ENCODE results near the gene SFMBT2. TPM values are rescaled to one million over a fixed set of nuclear protein-coding genes. Genes with fewer than 3 reads are reported as not detected.

Gene SFMBT2
- total RNA-seq, 2 experiments from 2014 or later: 23.8 to 27.6 TPM

GRCh38 chr10:7362471-7362870, 48.4 kb downstream of the SFMBT2 start:
- intact Hi-C loops (cut with micrococcal nuclease): no loop called here
- no peak for TF ChIP-seq CTCF (IDR thresholded peaks at IDR 0.05)
- peaks cover 20% of the 10 kb centered on the region for H3K9me3 Mint-ChIP-seq
- DNase-seq: no peak
- ChIA-PET POLR2A (no interaction called here), CTCF (no interaction called here)
- no peak for ATAC-seq
- H3K36me3 Mint-ChIP-seq (ENCODE audit: low read depth): peaks cover 85% of the 10 kb centered on the region
- no peaks in the 10 kb centered on the region for H3K27me3 Mint-ChIP-seq
- no peak overlapping the region for H3K4me3 Mint-ChIP-seq
- H3K4me1 Mint-ChIP-seq (ENCODE audit: low read depth): peaks cover 22% of the 10 kb centered on the region
- no peak overlapping the region for H3K27ac Mint-ChIP-seq

GRCh38 chr10:7361316-7361715, 49.5 kb downstream of the SFMBT2 start:
- Mint-ChIP-seq H3K4me3 (no peak overlapping the region), H3K36me3 (ENCODE audit: low read depth) (peaks cover 84% of the 10 kb centered on the region), H3K27ac (no peak overlapping the region), H3K4me1 (ENCODE audit: low read depth) (peaks cover 30% of the 10 kb centered on the region), H3K27me3 (no peaks in the 10 kb centered on the region), H3K9me3 (peaks cover 20% of the 10 kb centered on the region)
- ChIA-PET CTCF (interaction anchor here (0.7 kb wide), 1 partner anchor 138 kb away, joined by 3 read pairs; no protein-coding TSS in a partner anchor), POLR2A (no interaction called here)
- TF ChIP-seq CTCF (IDR thresholded peaks at IDR 0.05): no peak
- DNase-seq (no peak), ATAC-seq (no peak)
- intact Hi-C loops (cut with micrococcal nuclease): no loop called here

- CTCF ChIA-PET: no interaction called here
- POLR2A ChIA-PET: no interaction called here
- TF ChIP-seq CTCF (IDR thresholded peaks at IDR 0.05): no peak
- Mint-ChIP-seq H3K4me1 (ENCODE audit: low read depth) (peaks cover 25% of the 10 kb centered on the region), H3K36me3 (ENCODE audit: low read depth) (peaks cover 76% of the 10 kb centered on the region), H3K9me3 (peaks cover 20% of the 10 kb centered on the region), H3K27me3 (no peaks in the 10 kb centered on the region), H3K4me3 (no peak overlapping the region), H3K27ac (no peak overlapping the region)
- intact Hi-C loops (cut with micrococcal nuclease): no loop called here
- no peak for ATAC-seq
- DNase-seq: no peak
Observed at GRCh38 chr10:7359954-7360353, 50.9 kb downstream of the SFMBT2 start.

GRCh38 chr10:7359356-7359755, 51.5 kb downstream of the SFMBT2 start:
- no peak for ATAC-seq
- Mint-ChIP-seq H3K27me3 (no peaks in the 10 kb centered on the region), H3K4me3 (no peak overlapping the region), H3K27ac (no peak overlapping the region), H3K9me3 (peaks cover 20% of the 10 kb centered on the region), H3K4me1 (ENCODE audit: low read depth) (peaks cover 24% of the 10 kb centered on the region), H3K36me3 (ENCODE audit: low read depth) (peaks cover 70% of the 10 kb centered on the region)
- intact Hi-C loops (cut with micrococcal nuclease): no loop called here
- POLR2A ChIA-PET: no interaction called here
- CTCF ChIA-PET: no interaction called here
- no peak for DNase-seq
- no peak for TF ChIP-seq CTCF (IDR thresholded peaks at IDR 0.05)

- no peaks in the 10 kb centered on the region for H3K27me3 Mint-ChIP-seq
- DNase-seq (no peak), ATAC-seq (no peak)
- ChIA-PET CTCF (no interaction called here), POLR2A (no interaction called here)
- H3K4me1 Mint-ChIP-seq (ENCODE audit: low read depth): peaks cover 20% of the 10 kb centered on the region
- H3K27ac Mint-ChIP-seq: no peak overlapping the region
- peaks cover 7% of the 10 kb centered on the region for H3K9me3 Mint-ChIP-seq
- no peak overlapping the region for H3K4me3 Mint-ChIP-seq
- TF ChIP-seq CTCF (IDR thresholded peaks at IDR 0.05): no peak
- intact Hi-C loops (cut with micrococcal nuclease): no loop called here
- peaks cover 52% of the 10 kb centered on the region for H3K36me3 Mint-ChIP-seq (ENCODE audit: low read depth)
Observed at GRCh38 chr10:7357193-7357592, 53.6 kb downstream of the SFMBT2 start.
